ENCODE results near the gene PDE10A.

GRCh38 chr6:165618241-165618640 is 44.8 kb downstream of the PDE10A start:
- TF ChIP-seq CTCF (IDR thresholded peaks at IDR 0.05) (no peak), EP300 (IDR thresholded peaks at IDR 0.05) (no peak), POLR2A (IDR thresholded peaks at IDR 0.05) (no peak)

All from tibial nerve (tissue), 4 donors.